RWPE2 (cell line): ENCODE measurements around the gene PXYLP1.

ENCODE experiments used
- ATAC-seq: fragments of 200-7000 bp; cut with Tn5 transposase; 3 replicates; pipeline ENCODE4 v1.9.1; 2021; ENCODE audit warnings: low read depth
- DNase-seq: peaks from one replicate; pipeline ENCODE4 v3.0.0-alpha.2; 2020; ENCODE audit warnings: low spot score
- H3K27ac ChIP-seq: fragments of 450-650 bp; 2 replicates; pipeline ENCODE4 v1.5.1; 2017; ENCODE audit warnings: mild to moderate bottlenecking; ENCODE audit not compliant: poor library complexity, severe bottlenecking
- H3K27me3 ChIP-seq: fragments of 250-450 bp; sonication (Bioruptor Pico); 2 replicates; pipeline ENCODE4 v1.5.1; 2021; ENCODE audit warnings: mild to moderate bottlenecking, moderate library complexity; ENCODE audit not compliant: insufficient read depth, poor library complexity, severe bottlenecking
- H3K36me3 ChIP-seq: fragments of 250-450 bp; sonication (Bioruptor Pico); 2 replicates; pipeline ENCODE4 v1.5.1; 2020; ENCODE audit warnings: low read depth, mild to moderate bottlenecking, moderate library complexity
- H3K4me1 ChIP-seq: fragments of 250-450 bp; sonication (Bioruptor Pico); 2 replicates; pipeline ENCODE4 v1.5.1; 2021; ENCODE audit warnings: mild to moderate bottlenecking, moderate library complexity; ENCODE audit not compliant: insufficient read depth, poor library complexity, severe bottlenecking
- H3K4me3 ChIP-seq: fragments of 250-450 bp; sonication (Bioruptor Pico); 2 replicates; pipeline ENCODE4 v1.5.1; 2021; ENCODE audit warnings: mild to moderate bottlenecking, moderate library complexity; ENCODE audit not compliant: severe bottlenecking
- H3K9me3 ChIP-seq: fragments of 250-450 bp; sonication (Bioruptor Pico); 2 replicates; pipeline ENCODE4 v1.5.1; 2021; ENCODE audit warnings: mild to moderate bottlenecking, moderate library complexity; ENCODE audit not compliant: severe bottlenecking
- TF ChIP-seq, protein P1 (sequence below): fragments of 450-650 bp; IDR thresholded peaks from one replicate; pipeline ENCODE4 v1.5.1; 2017; ENCODE audit warnings: mild to moderate bottlenecking, moderate library complexity; ENCODE audit not compliant: poor library complexity, severe bottlenecking

PXYLP1 gene

GRCh38 chr3:141303481-141304223 lies 72.0 kb downstream of the PXYLP1 start:
- Histone ChIP-seq H3K9me3 (no peaks in the 10 kb centered on the region), H3K27ac (no peak overlapping the region), H3K4me1 (no peaks in the 10 kb centered on the region), H3K27me3 (no peaks in the 10 kb centered on the region), H3K4me3 (no peak overlapping the region), H3K36me3 (no peaks in the 10 kb centered on the region)
- DNase-seq (no peak), ATAC-seq (peak; percentile 66)
- TF ChIP-seq, protein P1, sequence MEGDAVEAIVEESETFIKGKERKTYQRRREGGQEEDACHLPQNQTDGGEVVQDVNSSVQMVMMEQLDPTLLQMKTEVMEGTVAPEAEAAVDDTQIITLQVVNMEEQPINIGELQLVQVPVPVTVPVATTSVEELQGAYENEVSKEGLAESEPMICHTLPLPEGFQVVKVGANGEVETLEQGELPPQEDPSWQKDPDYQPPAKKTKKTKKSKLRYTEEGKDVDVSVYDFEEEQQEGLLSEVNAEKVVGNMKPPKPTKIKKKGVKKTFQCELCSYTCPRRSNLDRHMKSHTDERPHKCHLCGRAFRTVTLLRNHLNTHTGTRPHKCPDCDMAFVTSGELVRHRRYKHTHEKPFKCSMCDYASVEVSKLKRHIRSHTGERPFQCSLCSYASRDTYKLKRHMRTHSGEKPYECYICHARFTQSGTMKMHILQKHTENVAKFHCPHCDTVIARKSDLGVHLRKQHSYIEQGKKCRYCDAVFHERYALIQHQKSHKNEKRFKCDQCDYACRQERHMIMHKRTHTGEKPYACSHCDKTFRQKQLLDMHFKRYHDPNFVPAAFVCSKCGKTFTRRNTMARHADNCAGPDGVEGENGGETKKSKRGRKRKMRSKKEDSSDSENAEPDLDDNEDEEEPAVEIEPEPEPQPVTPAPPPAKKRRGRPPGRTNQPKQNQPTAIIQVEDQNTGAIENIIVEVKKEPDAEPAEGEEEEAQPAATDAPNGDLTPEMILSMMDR, result peak; percentile 85

DNA sequence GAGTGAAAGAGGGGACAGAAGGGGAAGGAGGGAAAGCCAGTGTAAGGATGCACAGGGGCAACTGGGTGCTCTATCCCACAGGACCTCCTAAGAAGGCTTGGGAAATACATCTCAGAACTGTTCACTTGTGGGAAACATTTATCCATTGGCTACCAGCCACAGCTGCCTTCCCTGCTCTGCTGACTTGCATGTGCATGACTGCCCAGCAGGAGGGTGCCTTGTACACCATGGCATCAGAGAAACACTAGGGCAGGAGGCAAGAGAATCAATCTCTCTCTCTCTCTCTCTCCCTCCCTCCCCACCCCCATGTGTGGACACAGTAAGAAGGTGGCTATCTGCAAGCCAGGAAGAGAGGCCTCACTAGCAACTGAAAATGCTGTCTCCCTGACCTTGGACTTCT lies 73.8 kb downstream of the PXYLP1 start:
- H3K4me1 ChIP-seq, result peaks cover 3% of the 10 kb centered on the region
- DNase-seq (no peak), ATAC-seq (peak; percentile 42; the same call in 1 of the 3 replicates)
- no peak overlapping the region for H3K4me3 ChIP-seq
- H3K27ac ChIP-seq, result no peak overlapping the region
- no peaks in the 10 kb centered on the region for H3K9me3 ChIP-seq
- TF ChIP-seq, protein P1, result no peak
- H3K36me3 ChIP-seq, result no peaks in the 10 kb centered on the region
- H3K27me3 ChIP-seq, result no peaks in the 10 kb centered on the region

- H3K36me3 ChIP-seq, result no peaks in the 10 kb centered on the region
- ATAC-seq, result no peak
- TF ChIP-seq, protein P1, result no peak
- H3K9me3 ChIP-seq, result no peaks in the 10 kb centered on the region
- DNase-seq, result no peak
- H3K4me1 ChIP-seq, result peaks cover 3% of the 10 kb centered on the region
- H3K27ac ChIP-seq, result no peak overlapping the region
- H3K4me3 ChIP-seq, result no peak overlapping the region
- H3K27me3 ChIP-seq, result no peaks in the 10 kb centered on the region
Observed at GRCh38 chr3:141306276-141306675, 74.7 kb downstream of the PXYLP1 start.

GRCh38 chr3:141306922-141307321 lies 75.3 kb downstream of the PXYLP1 start:
- DNase-seq, result no peak
- Histone ChIP-seq H3K9me3 (no peaks in the 10 kb centered on the region), H3K27me3 (no peaks in the 10 kb centered on the region), H3K4me1 (peaks cover 3% of the 10 kb centered on the region), H3K36me3 (no peaks in the 10 kb centered on the region), H3K27ac (no peak overlapping the region), H3K4me3 (no peak overlapping the region)
- no peak for ATAC-seq
- TF ChIP-seq, protein P1, result no peak

- no peak for ATAC-seq
Observed at GRCh38 chr3:141307351-141308059, 75.9 kb downstream of the PXYLP1 start.

More at GRCh38 chr3:141307351-141308059, 75.9 kb downstream of the PXYLP1 start:
- DNase-seq, result no peak
- Histone ChIP-seq H3K9me3 (no peaks in the 10 kb centered on the region), H3K27ac (no peak overlapping the region), H3K4me1 (peaks cover 3% of the 10 kb centered on the region), H3K36me3 (no peaks in the 10 kb centered on the region), H3K27me3 (no peaks in the 10 kb centered on the region), H3K4me3 (no peak overlapping the region)
- TF ChIP-seq, protein P1, result no peak
